A673 (cell line): ENCODE data around the gene ALDOA.

Source experiments
- CTCF ChIP-seq: fragments of 300-800, 200-600 bp; sonication (generic); conservative IDR thresholded peaks from 2 replicates; pipeline ENCODE4 v1.5.1; 2017; ENCODE audit warnings: low read depth, mild to moderate bottlenecking, antibody characterized with exemption, low read length, moderate library complexity, mixed read lengths
- EZH2 ChIP-seq: fragments of 200-600 bp; sonication (generic); IDR thresholded peaks from 2 replicates; pipeline ENCODE4 v1.6.1; 2017; ENCODE audit warnings: borderline replicate concordance, low read depth, mild to moderate bottlenecking, mixed read lengths, antibody characterized with exemption, low read length; ENCODE audit not compliant: poor library complexity, severe bottlenecking

- no peak for TF ChIP-seq CTCF
- TF ChIP-seq EZH2, result no peak
Measured at GRCh38 chr16:30031477-30031918, 34.1 kb upstream of the ALDOA start.
